SK-N-SH (cell line): ENCODE measurements around the gene KPNB1.

Experiments
- CTCF ChIP-seq: fragments of 200-600 bp; sonication (generic); IDR thresholded peaks from 2 replicates; pipeline ENCODE4 v1.6.1; 2017; ENCODE audit warnings: antibody characterized with exemption, mild to moderate bottlenecking, moderate library complexity
- FOSL2 ChIP-seq: IDR thresholded peaks from 2 replicates; pipeline ENCODE4 v1.4.0; 2012; ENCODE audit warnings: low read depth, mild to moderate bottlenecking, moderate library complexity, borderline replicate concordance
- MAX ChIP-seq: IDR thresholded peaks from 2 replicates; pipeline ENCODE4 v1.4.0; 2012; ENCODE audit warnings: low read depth
- NFIC ChIP-seq: IDR thresholded peaks from 2 replicates; pipeline ENCODE4 v1.4.0; 2012; ENCODE audit warnings: borderline replicate concordance
- POLR2AphosphoS5 ChIP-seq: IDR thresholded peaks from 2 replicates; pipeline ENCODE4 v1.6.1; 2012; ENCODE audit warnings: low read depth, low read length
- RAD21 ChIP-seq: IDR thresholded peaks from 2 replicates; pipeline ENCODE4 v1.6.1; 2012; ENCODE audit warnings: mild to moderate bottlenecking, low read length
- YY1 ChIP-seq: IDR thresholded peaks from 2 replicates; pipeline ENCODE4 v1.4.0; 2012; ENCODE audit warnings: low read depth, mild to moderate bottlenecking

- TF ChIP-seq CTCF: no peak
- no peak for TF ChIP-seq RAD21
- TF ChIP-seq MAX: no peak
- TF ChIP-seq YY1: no peak
- no peak for TF ChIP-seq NFIC
- no peak for TF ChIP-seq FOSL2
- TF ChIP-seq POLR2AphosphoS5: no peak
Measured at GRCh38 chr17:47703671-47704070, 54.0 kb downstream of the KPNB1 start.
